Mesothelial cell of epicardium (in vitro differentiated cells): ENCODE results near the gene TMX1. TPM values are rescaled to one million over a fixed set of nuclear protein-coding genes. Genes with fewer than 3 reads are reported as not detected.

Source experiments
- DNase-seq, 2 experiments: peaks; one replicate each; pipeline ENCODE4 v3.0.0; 2021; ENCODE audit warnings: low spot score in 2 of 2; ENCODE audit not compliant: unreplicated experiment in 2 of 2
- H3K27ac Mint-ChIP-seq: 2 replicates; pipeline ENCODE4 v1.8.0; 2021; ENCODE audit warnings: mixed read lengths
- H3K27me3 Mint-ChIP-seq: 2 replicates; pipeline ENCODE4 v1.8.0; 2021; ENCODE audit warnings: low read depth, mixed read lengths
- H3K36me3 Mint-ChIP-seq: 2 replicates; pipeline ENCODE4 v1.8.0; 2021; ENCODE audit warnings: mixed read lengths
- H3K4me1 Mint-ChIP-seq: 2 replicates; pipeline ENCODE4 v1.8.0; 2021; ENCODE audit warnings: mixed read lengths
- H3K4me3 Mint-ChIP-seq: 2 replicates; pipeline ENCODE4 v1.8.0; 2021; ENCODE audit warnings: mild to moderate bottlenecking, moderate library complexity, mixed read lengths
- H3K9me3 Mint-ChIP-seq: 2 replicates; pipeline ENCODE4 v1.8.0; 2021; ENCODE audit warnings: mixed read lengths
- CTCF ChIP-seq: fragments of 200-600 bp; sonication (generic); IDR thresholded peaks from one replicate; pipeline ENCODE4 v1.5.0; 2021; ENCODE audit warnings: antibody characterized with exemption; ENCODE audit not compliant: unreplicated experiment
- total RNA-seq: library from RNA; stranded (reverse); gene quantifications from 3 replicates; pipeline ENCODE4 v1.2.1, GENCODE V29; 2021

Gene TMX1
- total RNA-seq = 22.6 to 23.6 TPM (median 23.5 TPM) in 3 replicates

DNA sequence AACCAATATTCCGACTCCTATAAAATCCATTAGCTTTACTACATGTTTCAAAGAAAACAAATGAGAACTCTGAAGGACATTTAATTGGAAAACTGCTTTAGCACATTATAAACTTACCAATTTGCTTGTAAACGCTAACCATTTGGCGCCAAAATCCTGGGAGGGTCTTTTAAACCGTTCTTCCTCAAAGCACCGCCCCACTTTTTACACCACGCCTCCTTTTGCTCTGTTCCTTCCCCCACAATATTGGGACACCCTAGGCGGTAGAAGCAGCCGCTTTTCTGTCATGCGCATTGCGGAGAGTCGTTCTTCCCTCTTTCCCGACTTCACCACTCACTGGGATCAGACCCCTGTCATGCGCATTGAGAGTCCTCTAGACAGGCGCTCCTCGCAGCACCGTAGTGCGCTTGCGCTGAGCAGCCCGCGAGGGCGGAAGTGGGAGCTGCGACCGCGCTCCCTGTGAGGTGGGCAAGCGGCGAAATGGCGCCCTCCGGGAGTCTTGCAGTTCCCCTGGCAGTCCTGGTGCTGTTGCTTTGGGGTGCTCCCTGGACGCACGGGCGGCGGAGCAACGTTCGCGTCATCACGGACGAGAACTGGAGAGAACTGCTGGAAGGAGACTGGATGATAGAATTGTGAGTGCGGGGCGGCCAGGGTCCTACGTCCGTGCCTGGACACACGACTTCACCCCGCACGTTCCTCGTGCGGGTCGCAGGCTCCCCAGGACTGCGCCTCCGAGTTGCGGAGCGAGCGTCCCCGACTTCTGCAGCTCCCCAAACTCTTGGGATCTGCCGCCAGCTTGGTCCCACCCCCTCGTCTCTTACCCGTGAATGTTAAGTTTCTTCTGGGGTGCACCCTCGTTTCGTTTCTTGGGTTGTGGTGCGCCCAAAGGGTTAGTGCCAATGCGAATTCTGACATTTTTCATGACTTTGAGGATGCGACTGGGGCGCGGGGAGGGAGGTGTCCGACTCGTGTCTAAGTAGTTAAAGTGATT lies at the start of gene TMX1:
TSS of gene TMX1 (plus strand) at position 435 of the 991 bp plus-strand sequence. CDS start at position 481, 46 bp downstream.
- Mint-ChIP-seq H3K4me1 (peaks cover 15% of the 10 kb centered on the region), H3K27ac (no peak within 1 kb of the TSS), H3K27me3 (no peaks in the 10 kb centered on the region), H3K9me3 (no peaks in the 10 kb centered on the region), H3K36me3 (peaks cover under 1% of the 10 kb centered on the region), H3K4me3 (no peak within 1 kb of the TSS)
- DNase-seq = peak; percentile 92 to 96
- TF ChIP-seq CTCF = no peak

GRCh38 chr14:51201890-51202289 lies 38.2 kb upstream of the TMX1 start:
- no peak for DNase-seq
- H3K36me3 Mint-ChIP-seq = no peaks in the 10 kb centered on the region
- TF ChIP-seq CTCF = no peak
- H3K9me3 Mint-ChIP-seq = no peaks in the 10 kb centered on the region
- H3K27me3 Mint-ChIP-seq = peaks cover 11% of the 10 kb centered on the region
- H3K4me3 Mint-ChIP-seq = no peak overlapping the region
- H3K27ac Mint-ChIP-seq = no peak overlapping the region
- peaks cover 2% of the 10 kb centered on the region for H3K4me1 Mint-ChIP-seq

GRCh38 chr14:51202914-51203665 lies 37.0 kb upstream of the TMX1 start:
- H3K9me3 Mint-ChIP-seq = no peaks in the 10 kb centered on the region
- no peaks in the 10 kb centered on the region for H3K36me3 Mint-ChIP-seq
- TF ChIP-seq CTCF = no peak
- no peak overlapping the region for H3K27ac Mint-ChIP-seq
- H3K4me3 Mint-ChIP-seq = no peak overlapping the region
- peaks cover 2% of the 10 kb centered on the region for H3K4me1 Mint-ChIP-seq
- peaks cover 14% of the 10 kb centered on the region for H3K27me3 Mint-ChIP-seq
- DNase-seq = no peak

DNA sequence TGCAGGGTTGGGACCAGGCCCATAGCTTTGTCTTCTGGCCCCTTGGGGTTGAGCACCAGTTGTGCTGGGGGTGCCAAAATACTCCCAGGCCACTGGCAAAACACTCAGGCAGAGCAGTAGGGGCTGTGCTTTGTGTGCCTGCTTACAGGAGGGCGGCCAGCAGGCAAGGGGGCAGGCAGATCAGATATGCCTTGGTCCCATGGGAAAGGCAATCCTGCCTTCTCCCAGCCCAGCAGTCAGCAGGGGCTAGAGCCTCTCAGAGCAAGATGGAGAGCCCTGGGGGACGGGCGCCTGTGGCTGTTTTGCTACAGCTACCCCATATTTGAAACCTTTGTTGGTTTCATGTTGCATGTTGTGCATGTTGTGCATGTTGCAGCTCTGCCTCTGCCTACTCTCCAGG lies 36.2 kb upstream of the TMX1 start:
- H3K4me1 Mint-ChIP-seq = peaks cover 2% of the 10 kb centered on the region

GRCh38 chr14:51205486-51205885 lies 34.6 kb upstream of the TMX1 start:
- H3K27me3 Mint-ChIP-seq = peaks cover 15% of the 10 kb centered on the region
- no peak for TF ChIP-seq CTCF
- H3K4me3 Mint-ChIP-seq = no peak overlapping the region
- no peaks in the 10 kb centered on the region for H3K36me3 Mint-ChIP-seq
- DNase-seq = no peak
- H3K27ac Mint-ChIP-seq = no peak overlapping the region
- no peaks in the 10 kb centered on the region for H3K9me3 Mint-ChIP-seq
- no peaks in the 10 kb centered on the region for H3K4me1 Mint-ChIP-seq

More for the DNA sequence above, 36.2 kb upstream of the TMX1 start:
- Mint-ChIP-seq H3K27me3 (peaks cover 14% of the 10 kb centered on the region), H3K4me3 (no peak overlapping the region), H3K27ac (no peak overlapping the region), H3K9me3 (no peaks in the 10 kb centered on the region), H3K36me3 (no peaks in the 10 kb centered on the region)
- no peak for TF ChIP-seq CTCF
- DNase-seq = no peak
